HG03442 (cell line): Measurements from ENCODE around the gene CDC42SE1.

Source experiments
- ATAC-seq: cut with Tn5 transposase; IDR thresholded peaks from one replicate; pipeline ENCODE4 v1.9.1; 2021; ENCODE audit warnings: mild to moderate bottlenecking, moderate library complexity; ENCODE audit not compliant: unreplicated experiment

Gene CDC42SE1

DNA sequence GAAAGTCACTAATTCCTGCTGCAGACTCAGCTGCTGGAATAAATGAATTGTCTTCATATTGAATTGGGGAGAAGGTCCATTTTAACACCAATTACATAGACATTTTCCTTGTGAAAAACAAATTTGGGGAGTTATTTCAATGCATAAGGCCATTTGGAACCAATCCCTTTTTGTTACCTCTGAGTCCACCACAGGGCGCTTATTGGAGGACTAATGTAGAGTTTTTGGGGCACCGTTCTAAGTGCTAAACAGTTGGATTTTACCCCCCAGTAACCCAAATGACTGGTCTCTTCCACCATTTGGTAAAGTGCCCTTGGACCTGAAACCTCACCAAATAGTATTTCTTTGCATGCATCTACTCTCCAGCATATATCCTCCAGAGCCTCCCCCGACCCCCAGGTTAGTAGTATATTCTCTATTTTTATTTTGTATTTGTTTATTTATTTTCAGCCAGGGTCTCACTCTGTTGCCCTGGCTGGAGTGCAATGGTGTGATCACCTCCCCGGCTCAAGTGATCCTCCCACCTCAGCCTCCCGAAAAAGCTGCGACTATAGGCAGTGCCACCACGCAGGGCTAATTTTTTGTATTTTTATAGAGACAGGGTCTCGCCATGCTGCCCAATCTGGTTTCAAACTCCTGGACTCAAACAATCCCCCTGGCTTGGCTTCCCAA is 49.6 kb downstream of the CDC42SE1 start:
- ATAC-seq = no peak

DNA sequence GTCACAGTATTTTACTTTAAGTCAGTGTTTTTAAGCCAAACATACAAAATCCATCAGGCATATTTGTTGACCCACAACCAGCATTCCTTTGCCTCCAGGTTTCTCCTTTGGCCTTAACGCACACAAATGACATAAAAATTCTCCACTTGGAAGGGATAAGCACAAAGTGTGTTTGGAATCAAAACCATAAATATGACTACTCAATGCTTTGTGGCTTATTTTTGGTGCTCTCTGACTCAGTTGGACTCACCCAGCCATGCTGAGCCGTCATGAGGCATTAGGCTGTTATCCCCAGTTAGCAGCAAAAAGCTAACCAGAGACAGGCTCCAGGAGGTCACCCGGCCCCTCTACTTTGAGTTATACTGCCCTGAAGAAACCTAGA is 50.2 kb downstream of the CDC42SE1 start:
- no peak for ATAC-seq

DNA sequence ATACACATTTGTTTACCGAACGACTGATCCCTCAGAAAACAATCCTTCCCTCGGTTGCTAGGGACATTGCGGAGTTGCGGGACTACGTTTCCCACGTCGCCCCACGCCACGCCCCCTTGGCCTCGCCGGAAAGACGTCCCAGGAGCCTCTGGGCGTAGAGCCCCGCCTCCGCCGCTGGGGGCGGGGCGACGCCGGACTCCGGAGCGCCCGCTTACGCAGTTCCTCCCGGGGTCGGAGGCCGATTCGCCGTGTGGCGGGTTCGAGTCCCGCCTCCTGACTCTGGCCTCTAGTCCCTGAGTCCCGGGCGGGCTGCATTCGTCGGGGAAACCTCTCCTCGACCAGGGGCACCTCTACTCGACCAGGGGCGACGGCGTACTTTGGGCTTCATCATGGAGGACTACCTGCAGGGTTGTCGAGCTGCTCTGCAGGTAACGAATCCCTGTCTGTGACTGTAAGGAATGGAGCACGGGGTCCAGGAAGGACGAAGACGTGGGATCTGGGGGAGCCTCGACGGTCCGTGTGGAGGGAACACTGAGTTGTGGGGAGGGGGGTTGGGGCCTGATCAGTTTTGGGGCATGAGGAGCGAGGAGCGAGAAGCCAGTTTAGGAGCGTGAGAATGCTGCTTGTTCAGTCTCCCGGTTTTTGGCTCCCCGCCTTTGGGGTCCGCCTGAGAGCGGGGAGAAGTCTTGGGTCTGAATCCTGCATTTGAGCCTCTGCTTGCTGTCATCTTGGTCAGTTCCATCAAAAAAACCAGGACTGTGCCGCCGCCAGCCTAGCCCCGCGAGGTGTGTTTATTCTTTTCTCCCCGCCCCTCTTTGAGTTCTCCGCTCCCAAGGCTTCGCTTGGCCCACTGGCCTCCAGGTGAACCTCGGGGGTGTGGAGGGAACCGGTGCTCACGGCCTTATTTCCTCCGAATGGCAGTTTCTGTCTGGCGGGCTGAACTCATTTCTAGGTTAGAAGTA is 50.9 kb downstream of the CDC42SE1 start, which contains the start of gene PRUNE1:
PRUNE1 (plus strand) TSS at position 206 of the 962 bp plus-strand sequence; CDS start at position 390, 184 bp downstream.
- peak; percentile 73 for ATAC-seq

DNA sequence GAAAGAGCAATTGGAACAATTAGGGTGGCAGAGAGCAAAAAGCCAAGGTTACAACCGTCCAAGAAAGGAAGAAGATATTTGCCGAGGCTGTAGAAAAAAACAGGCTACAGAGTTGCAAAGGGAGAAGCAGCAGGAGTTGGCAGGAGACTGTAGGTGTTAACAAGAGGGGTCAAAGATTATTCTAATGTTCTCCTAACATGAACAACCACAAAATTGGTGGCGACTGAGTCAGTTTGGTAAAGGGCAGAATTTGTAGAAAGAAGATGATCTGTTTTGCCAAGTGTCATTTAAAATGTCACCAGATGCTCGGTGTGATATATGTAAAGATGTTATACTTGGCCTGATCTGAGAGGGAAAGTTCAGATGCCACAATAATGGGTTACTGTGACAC is 51.6 kb downstream of the CDC42SE1 start:
- no peak for ATAC-seq

DNA sequence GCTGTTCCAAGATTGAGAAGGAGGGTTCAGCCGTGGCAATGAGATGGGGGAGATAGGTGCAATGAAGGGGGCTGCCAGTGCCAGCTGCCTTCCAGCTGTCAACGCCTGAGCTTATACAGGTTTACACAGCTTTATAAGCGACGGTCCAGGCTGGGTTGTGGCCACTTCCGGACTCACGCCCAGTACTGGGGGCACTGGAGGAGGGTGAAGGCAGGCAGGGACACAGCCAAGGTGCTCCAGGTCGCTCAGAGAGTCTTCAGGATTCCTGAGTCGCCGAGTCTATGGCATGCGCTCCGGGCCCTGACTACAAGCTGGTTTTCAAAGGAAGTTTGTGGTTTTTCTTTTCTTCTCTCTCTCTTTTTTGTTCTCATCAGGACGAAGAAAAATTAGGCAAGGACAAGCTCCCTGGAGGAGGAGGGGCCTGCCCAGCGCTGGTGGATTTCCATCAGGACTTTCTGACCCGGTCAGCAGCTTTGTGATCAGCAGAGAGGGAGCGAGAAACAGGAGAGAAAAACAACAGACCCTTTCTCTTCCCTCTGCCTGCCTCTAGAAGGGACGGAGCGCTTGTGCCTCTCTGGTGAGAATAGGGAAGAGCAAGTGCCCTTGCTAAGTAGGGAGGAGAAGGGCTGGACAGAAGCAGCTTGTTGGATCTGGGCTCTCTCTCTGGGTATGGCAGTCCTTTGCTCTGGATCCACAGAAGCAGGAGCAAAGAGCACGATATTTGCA is 52.9 kb downstream of the CDC42SE1 start, which contains the start of gene MINDY1:
MINDY1 (minus strand) TSS at position 576 of the 726 bp plus-strand sequence. CDS start 4,285 bp downstream, outside the sequence.
- no peak for ATAC-seq

DNA sequence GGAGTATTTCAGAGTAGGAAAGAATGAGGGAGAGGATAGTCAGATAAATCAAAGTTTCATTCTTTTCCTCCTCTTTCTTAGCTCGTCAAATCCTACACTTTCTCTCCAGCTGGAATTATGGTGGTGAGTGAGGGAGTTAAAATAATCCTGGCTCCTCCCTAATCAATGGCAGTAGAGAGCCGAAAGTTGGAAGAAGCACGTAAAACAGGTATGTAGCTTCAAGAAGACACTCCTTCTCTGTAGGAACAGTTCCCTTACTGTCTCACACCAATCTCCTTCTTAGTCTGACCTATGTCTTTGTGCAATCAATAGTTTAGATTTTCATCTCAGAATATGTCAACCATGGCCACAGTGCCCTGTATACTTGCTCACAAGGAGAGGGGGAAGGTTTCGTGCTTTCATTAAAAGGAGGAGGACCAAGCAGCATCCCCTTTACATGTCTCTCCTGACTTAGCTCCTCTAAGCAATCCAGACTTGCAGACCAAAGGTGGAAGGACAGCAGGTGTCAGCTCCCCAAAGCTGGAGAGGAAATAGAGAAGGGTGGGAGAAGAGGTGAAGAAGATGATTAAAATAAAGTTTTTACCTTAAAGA is 53.6 kb downstream of the CDC42SE1 start:
- ATAC-seq = no peak

DNA sequence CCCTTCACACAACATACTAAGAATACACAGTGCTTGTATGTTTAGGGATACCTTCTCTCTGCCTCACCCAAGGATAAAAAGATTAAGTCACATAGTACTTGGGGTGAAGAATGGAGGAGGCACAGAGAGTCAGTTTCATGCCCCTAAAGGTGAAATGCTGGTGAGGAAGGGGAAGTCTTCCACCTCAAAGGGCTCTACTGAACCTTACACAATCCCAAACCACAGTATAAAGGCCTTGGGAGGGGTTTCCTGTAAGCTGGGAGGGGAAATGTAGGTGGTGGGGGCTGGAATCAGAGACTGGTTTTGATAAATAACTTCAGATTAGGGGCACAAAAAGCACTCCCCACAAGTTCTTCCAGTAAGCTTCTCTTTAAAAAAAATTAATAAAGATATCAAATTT is 56.2 kb downstream of the CDC42SE1 start:
- ATAC-seq = no peak

DNA sequence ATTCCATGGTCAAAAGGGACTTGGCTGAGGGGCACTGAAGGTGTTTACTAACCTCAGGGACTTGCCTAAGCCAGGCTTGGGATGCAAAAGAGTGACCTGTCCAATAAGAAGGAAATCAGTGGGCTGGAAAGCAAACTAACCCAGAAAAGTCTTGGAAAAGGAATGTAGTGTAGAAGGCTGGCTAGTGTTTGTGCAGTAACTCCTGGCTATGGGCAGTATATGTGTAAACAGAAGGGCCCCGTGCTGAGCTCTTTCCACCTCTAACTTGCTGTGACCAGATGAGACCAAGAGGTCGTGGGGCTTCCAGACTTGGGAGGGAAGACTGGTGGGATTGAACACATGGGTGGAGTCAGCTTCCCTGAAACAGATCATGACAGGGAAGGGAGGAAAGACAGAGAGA is 56.8 kb downstream of the CDC42SE1 start:
- no peak for ATAC-seq

DNA sequence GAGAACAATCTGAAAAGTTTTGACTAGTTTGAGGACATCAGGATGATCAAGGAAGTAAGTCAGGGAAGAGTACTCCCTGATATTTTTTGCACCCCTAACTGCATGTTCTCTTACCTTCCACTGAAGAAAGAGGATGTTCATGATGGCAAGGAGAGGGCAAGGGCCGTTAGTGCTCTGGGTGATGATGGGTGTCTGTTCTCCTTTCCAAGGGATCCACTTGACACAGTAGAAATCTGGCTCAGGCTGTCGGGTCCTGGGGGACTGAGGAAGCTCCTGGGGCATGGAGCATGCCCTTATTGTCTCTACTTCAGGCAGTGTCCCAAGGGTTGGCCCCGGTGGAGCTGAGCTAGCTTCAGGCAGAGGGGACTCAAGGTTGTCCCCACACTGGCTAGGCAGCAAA is 57.4 kb downstream of the CDC42SE1 start:
- ATAC-seq = no peak

DNA sequence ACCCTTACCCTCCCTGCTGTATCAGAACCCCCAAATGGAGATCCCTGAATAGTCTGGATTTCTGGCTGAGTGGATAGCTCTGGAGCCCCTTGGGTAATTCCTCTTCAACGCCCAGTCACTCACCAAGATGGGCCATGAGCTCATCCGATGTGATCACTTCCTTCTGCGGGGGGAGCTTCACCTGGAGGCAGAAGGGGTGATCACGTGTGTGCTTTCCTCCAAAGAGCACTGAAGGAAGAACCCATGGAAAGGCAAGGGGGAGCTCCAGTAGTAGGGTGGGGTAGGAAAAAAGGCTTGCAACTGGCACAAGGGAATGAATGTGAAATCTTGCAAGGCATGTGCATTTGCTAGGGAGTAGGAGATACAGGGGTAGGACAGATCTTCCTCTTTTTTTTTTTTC is 57.8 kb downstream of the CDC42SE1 start:
- ATAC-seq = no peak
